IPS-20b (cell line): ENCODE measurements around the gene SMG6.

ENCODE experiments used
- H3K27ac ChIP-seq: one replicate; pipeline ENCODE4 v1.5.1; 2013; ENCODE audit warnings: low read length
- H3K27me3 ChIP-seq: 2 replicates; pipeline ENCODE4 v1.6.1; 2013; ENCODE audit warnings: mild to moderate bottlenecking, low read length, inconsistent platforms; ENCODE audit not compliant: insufficient read depth
- H3K36me3 ChIP-seq: 2 replicates; pipeline ENCODE4 v1.6.1; 2013; ENCODE audit warnings: low read depth, mild to moderate bottlenecking, inconsistent platforms, low read length, moderate library complexity; ENCODE audit not compliant: insufficient read depth
- H3K4me1 ChIP-seq: 2 replicates; pipeline ENCODE4 v1.6.1; 2013; ENCODE audit warnings: mild to moderate bottlenecking, control low read depth, inconsistent platforms, low read length, moderate library complexity; ENCODE audit not compliant: insufficient read depth
- H3K4me3 ChIP-seq: 2 replicates; pipeline ENCODE4 v1.5.1; 2013; ENCODE audit warnings: mild to moderate bottlenecking, low read length, inconsistent platforms
- H3K9ac ChIP-seq: 2 replicates; pipeline ENCODE4 v1.6.1; 2013; ENCODE audit warnings: low read depth, mild to moderate bottlenecking, inconsistent platforms, low read length, moderate library complexity
- H3K9me3 ChIP-seq: 2 replicates; pipeline ENCODE4 v1.6.1; 2013; ENCODE audit warnings: mild to moderate bottlenecking, low read depth, low read length, inconsistent platforms; ENCODE audit not compliant: insufficient read depth

SMG6 gene

DNA sequence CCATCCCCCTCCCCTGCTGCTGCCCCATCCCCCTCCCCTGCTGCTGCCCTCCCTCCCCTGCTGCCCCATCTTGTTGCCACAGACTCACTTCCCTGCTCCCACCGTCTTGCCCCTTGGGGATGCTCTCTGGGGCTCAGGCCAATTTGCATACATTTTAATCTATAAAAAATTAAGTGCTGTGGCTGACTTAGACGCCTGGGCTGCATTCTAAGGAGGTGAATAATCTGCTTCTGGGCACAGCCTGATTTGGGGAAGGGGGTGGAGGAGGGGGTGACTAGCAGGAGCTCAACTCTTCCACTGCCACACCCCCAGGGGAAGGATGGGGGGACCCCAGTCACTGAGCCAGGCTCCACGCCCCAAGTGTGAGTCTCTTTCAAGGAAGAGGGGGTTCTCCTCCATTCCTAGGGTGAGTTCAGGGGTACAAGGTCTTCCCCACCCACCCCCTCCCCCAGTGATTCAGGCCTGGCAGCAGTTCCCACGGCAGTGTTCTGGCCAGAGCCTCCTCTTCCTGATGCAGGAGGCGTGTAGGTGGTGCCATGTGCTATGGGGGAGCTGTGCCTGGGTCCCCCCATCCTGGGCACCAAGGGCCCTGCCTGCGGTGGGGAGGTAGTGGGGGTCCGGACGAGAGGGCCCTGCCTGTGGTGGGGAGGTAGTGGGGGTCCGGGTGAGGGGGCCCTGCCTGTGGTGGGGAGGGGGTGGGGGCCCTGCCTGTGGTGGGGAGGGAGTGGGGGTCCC is 268.6 kb downstream of the SMG6 start:
- Histone ChIP-seq H3K9me3 (no peaks in the 10 kb centered on the region), H3K4me1 (no peaks in the 10 kb centered on the region), H3K9ac (no peak overlapping the region), H3K36me3 (peaks cover 4% of the 10 kb centered on the region; the same call in 1 of the 2 replicates), H3K27me3 (no peaks in the 10 kb centered on the region), H3K27ac (no peak overlapping the region), H3K4me3 (no peak overlapping the region)

DNA sequence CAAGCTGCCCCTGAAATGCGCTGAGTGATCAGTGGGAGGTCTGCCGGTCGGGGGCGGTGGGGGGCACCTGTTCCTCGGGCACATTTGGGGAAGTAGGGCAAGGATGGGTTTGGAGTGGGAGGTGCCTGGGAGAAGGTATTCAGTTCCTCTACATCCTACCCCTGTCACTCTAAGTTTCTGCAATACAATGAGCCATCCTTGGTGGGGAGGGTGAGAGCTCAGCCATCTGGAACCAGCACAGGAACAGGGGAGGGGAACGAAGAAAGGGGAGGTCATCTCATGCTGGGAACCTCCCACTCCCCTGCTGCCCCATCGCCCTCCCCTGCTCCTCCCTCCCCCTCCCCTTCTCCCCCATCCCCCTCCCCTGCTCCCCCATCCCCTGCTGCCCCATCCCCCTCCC is 269.4 kb downstream of the SMG6 start:
- H3K9me3 ChIP-seq = no peaks in the 10 kb centered on the region
- no peak overlapping the region for H3K4me3 ChIP-seq
- peaks cover 7% of the 10 kb centered on the region for H3K27me3 ChIP-seq
- no peak overlapping the region for H3K27ac ChIP-seq
- no peaks in the 10 kb centered on the region for H3K4me1 ChIP-seq
- no peak overlapping the region for H3K9ac ChIP-seq
- peaks cover 4% of the 10 kb centered on the region; the same call in 1 of the 2 replicates for H3K36me3 ChIP-seq

DNA sequence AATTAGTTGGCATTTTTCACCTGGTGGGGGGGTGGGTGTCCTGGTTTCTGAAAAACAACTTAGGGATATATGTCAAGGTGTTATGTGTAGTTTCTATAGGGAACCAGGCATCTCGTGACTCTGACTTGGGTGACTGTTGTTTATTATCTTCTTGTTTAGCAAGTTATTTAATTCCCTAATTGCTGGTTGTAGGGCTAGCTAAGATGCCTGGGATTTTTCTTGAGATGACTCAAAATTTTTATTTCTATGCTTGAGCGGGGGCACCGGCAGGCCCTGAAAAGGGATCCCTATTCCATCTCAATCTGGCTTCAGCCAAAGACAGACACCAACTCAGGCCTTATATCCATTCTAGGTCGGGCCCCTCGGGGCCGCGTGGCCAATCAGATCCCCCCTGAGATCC is 270.4 kb downstream of the SMG6 start:
- no peaks in the 10 kb centered on the region for H3K9me3 ChIP-seq
- no peak overlapping the region for H3K27ac ChIP-seq
- no peaks in the 10 kb centered on the region for H3K4me1 ChIP-seq
- no peak overlapping the region for H3K9ac ChIP-seq
- peaks cover 17% of the 10 kb centered on the region for H3K27me3 ChIP-seq
- peaks cover 4% of the 10 kb centered on the region; the same call in 1 of the 2 replicates for H3K36me3 ChIP-seq
- H3K4me3 ChIP-seq = no peak overlapping the region

DNA sequence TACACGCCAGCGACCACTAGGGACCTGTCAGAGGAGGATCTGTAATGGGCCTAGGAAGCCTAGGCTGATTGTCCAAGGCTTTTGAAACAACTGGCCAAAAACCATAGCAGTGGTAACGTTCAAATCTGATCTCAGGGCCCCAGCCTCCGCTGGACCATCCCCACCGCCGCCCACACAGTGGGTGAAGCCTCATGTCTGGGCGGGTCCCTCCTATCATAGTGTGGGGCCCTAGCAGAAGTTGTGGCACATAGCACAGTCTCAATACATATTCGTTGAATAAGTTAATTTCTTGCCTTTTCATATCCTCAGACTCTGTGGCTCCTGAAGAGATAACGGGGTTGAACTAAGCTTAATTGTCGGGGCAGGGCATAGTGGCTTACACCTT is 272.8 kb downstream of the SMG6 start:
- Histone ChIP-seq H3K9ac (no peak overlapping the region), H3K27me3 (peaks cover 41% of the 10 kb centered on the region), H3K4me3 (peak overlapping the region; percentile 85; the same call in 1 of the 2 replicates), H3K4me1 (no peaks in the 10 kb centered on the region), H3K9me3 (no peaks in the 10 kb centered on the region), H3K36me3 (no peaks in the 10 kb centered on the region), H3K27ac (no peak overlapping the region)

DNA sequence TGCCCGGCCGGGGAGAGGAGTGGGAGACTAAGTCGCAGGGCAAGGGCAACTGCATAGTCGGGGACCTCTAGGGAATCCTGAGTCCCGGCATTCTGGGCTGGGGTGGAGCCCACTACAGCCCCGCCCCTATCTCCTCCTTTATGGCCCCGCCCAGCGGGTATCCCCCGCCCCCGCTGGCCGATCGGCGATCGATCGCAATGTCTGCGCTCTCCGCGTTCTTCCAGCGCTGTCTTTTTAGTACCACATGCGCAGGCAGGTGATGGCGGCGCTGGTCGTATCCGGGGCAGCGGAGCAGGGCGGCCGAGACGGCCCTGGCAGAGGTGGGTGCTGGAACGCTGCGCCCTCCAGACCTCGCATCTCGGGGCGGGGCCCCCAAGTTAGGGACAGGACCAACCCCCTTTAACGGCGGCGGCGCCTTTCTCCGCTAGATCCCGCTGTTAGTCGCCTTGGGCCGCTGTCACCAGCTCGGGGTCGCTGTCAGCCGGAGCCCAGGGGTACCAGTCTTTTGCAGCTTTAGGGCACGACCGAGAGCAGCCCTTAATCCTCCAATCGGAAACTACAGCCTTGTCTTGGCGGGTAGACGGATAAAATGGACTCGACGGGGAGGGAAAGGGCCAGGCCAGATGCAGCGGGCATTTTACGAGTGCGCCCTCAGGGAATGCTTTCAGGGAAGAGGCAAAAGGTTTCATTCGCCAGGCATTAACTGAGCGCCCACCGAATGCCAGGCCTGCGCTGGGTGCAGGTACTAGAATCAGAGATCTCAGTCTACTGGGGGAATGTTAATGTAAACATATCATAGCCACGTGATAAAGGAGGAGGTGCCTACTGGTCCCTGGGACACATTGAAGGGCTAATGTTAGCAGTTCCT is 273.4 kb downstream of the SMG6 start, which contains the start of gene DPH1:
Gene DPH1, plus strand, starts transcription at position 243 of the 868 bp plus-strand sequence. Its CDS starts 17 bp downstream, at position 260.
- H3K4me1 ChIP-seq = no peaks in the 10 kb centered on the region
- no peak within 1 kb of the TSS for H3K27ac ChIP-seq
- peak within 1 kb of the TSS; percentile 85 for H3K4me3 ChIP-seq
- H3K36me3 ChIP-seq = no peaks in the 10 kb centered on the region
- no peaks in the 10 kb centered on the region for H3K9me3 ChIP-seq
- H3K27me3 ChIP-seq = peaks cover 47% of the 10 kb centered on the region
- peak within 1 kb of the TSS; percentile 73; the same call in 1 of the 2 replicates for H3K9ac ChIP-seq

DNA sequence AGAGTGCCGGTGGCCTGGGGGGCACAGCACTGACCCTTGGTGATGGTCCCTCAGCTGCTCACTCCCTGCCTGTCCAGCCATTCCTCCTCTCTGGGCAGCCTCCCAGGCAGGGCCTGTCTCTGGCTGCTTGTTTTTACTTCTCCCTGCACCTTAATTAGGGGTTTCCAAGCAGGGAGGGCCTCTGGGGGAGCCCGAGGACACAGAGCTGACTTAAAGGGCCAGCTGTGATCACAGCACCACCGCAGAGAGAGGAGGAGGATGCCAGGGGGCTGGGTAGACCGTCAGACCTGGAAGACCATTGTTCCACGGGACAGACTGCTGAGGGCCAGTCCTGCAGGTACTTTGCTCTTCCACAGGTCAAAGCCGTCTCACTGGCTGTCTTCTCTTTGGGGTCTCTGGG is 274.8 kb downstream of the SMG6 start:
- Histone ChIP-seq H3K27me3 (peaks cover 61% of the 10 kb centered on the region), H3K9me3 (no peaks in the 10 kb centered on the region), H3K9ac (no peak overlapping the region), H3K4me3 (no peak overlapping the region), H3K4me1 (no peaks in the 10 kb centered on the region), H3K36me3 (no peaks in the 10 kb centered on the region), H3K27ac (no peak overlapping the region)

DNA sequence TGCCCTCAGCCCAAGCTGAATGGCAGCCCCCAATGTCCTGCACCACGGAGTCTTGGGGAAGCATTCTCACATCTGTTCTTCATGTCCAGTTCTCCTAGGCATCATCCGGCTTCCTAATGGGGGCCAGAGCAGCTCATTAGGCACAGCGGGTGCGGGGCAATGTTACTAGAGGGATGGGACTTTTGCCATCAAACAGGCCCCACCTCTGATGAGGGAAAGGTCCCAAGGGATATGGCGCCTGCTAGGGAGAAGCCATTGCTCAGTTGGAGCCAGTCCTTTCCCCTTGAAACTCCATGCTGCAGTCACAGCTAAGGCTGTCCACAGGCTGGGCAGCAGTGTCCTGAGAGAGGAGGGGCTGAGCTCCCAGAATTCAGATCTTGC is 275.4 kb downstream of the SMG6 start:
- H3K27me3 ChIP-seq = peaks cover 66% of the 10 kb centered on the region
- H3K36me3 ChIP-seq = no peaks in the 10 kb centered on the region
- no peaks in the 10 kb centered on the region for H3K9me3 ChIP-seq
- no peak overlapping the region for H3K9ac ChIP-seq
- 0 out of 2 replicates have a peak, but pooled peaks cover under 1% of the 10 kb centered on the region for H3K4me1 ChIP-seq
- H3K4me3 ChIP-seq = no peak overlapping the region
- no peak overlapping the region for H3K27ac ChIP-seq

DNA sequence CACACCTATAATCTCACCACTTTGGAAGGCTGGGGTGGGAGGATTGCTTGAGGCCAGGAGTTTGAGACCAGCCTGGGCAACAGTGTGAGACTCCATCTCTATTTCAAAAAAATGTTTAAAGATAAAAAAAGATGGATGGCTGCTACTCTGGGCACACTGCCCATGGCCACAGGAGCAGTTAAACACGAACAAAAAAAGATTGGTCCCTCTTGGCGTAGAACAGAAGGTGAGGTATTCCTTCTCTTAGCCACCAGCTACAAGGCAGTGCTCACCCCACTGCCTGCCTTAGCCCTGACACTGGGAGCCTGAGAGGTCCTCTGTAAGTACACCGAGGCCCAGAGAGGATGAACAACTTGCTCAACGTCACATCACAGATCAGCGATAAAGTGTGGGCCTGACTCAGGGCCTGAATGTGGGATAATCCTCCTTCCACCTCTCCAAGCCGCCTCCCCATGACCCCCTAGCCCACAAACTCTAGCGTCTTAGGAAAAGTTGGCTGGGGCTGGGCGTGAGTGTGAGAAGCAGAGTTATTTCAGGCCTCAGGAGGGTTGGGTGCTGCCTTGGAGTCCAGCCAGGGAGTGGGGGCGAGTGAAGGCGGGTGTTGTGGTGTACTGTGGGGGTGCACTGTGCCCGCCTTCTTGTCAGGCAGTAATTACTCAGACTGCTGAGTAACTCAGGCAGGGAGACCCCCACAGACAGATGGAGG is 275.9 kb downstream of the SMG6 start:
- H3K9me3 ChIP-seq = no peaks in the 10 kb centered on the region
- no peak overlapping the region for H3K27ac ChIP-seq
- H3K4me1 ChIP-seq = 0 out of 2 replicates have a peak, but pooled peaks cover 3% of the 10 kb centered on the region
- H3K4me3 ChIP-seq = no peak overlapping the region
- H3K9ac ChIP-seq = no peak overlapping the region
- H3K36me3 ChIP-seq = no peaks in the 10 kb centered on the region
- peaks cover 72% of the 10 kb centered on the region for H3K27me3 ChIP-seq

DNA sequence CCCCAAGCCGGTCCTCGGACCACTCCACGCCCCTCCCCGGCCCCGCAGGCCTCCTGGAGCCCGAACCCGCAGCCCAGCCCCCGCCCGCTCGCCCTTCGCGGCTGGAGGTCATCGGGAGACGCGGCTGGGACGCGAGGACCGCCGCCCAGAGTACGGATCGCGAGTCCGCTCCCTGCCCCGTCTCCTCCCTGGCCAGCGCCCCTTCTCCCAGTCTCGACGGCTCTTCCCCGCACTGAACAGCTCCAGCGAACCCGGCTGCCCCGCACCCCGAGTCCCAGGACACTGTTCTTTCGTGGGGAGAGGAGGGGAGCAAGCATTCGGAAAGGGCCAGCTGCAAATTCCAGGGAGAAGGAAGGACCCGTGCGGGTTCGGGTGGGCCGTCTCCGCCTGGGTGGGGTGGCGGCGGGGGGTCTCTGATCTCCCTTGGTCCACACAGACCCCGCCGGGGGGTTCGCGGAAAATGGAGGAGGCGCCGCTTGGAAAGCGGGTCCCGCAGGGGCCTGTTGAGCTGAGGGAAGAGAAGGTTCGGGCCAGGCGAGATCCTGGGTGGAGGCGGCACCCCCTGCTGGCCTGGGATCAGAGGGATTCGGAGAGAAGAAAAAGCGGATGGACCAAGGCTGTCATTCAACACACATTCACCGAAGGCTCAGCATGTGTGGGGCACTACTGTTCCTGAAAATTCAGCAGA is 277.8 kb downstream of the SMG6 start:
- Histone ChIP-seq H3K36me3 (no peaks in the 10 kb centered on the region), H3K27ac (no peak overlapping the region), H3K9me3 (no peaks in the 10 kb centered on the region), H3K4me1 (0 out of 2 replicates have a peak, but pooled peaks cover 3% of the 10 kb centered on the region), H3K27me3 (peaks cover 87% of the 10 kb centered on the region), H3K4me3 (peak overlapping the region; percentile 51; the same call in 1 of the 2 replicates), H3K9ac (no peak overlapping the region)

DNA sequence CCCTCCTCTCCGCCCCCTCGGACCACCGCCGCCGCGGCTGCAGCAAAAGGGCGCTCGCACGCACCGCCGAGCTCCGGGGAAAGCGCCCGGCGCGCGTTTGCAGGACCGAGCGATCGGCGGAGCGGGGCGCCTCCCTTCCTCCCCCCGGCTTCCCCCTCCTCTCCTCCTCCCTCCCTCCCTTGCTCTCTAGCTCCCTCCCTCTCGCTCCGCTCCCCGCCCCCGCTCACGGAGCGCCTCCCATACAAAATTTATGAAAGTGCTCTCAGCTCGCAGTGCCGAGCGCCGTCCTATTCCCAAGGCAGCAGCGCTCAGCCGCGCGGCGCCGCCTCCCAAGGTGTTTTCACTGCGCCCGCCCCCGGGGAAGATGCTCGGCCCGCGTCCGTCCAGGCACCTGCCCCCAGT is 278.4 kb downstream of the SMG6 start, which contains the start of gene RTN4RL1:
Gene RTN4RL1, minus strand, starts transcription at position 115 of the 402 bp plus-strand sequence. CDS start 469 bp downstream, outside the sequence.
- peak within 1 kb of the TSS; percentile 51; the same call in 1 of the 2 replicates for H3K4me3 ChIP-seq
- H3K27ac ChIP-seq = no peak within 1 kb of the TSS
- no peak within 1 kb of the TSS for H3K9ac ChIP-seq
- H3K36me3 ChIP-seq = no peaks in the 10 kb centered on the region
- H3K27me3 ChIP-seq = peaks cover 93% of the 10 kb centered on the region
- no peaks in the 10 kb centered on the region for H3K9me3 ChIP-seq
- H3K4me1 ChIP-seq = 0 out of 2 replicates have a peak, but pooled peaks cover 3% of the 10 kb centered on the region
